HG03354 (cell line): Measurements from ENCODE around the gene EVX2.

ENCODE experiments used
- ATAC-seq: cut with Tn5 transposase; IDR thresholded peaks from one replicate; pipeline ENCODE4 v1.9.1; 2021; ENCODE audit warnings: mild to moderate bottlenecking; ENCODE audit not compliant: unreplicated experiment, poor library complexity, severe bottlenecking

The EVX2 gene

GRCh38 chr2:176085861-176086771 is 2.4 kb upstream of the EVX2 start:
- ATAC-seq, result no peak

- no peak for ATAC-seq
Observed at GRCh38 chr2:176085120-176085788, 1.5 kb upstream of the EVX2 start.

- ATAC-seq, result no peak
Observed at GRCh38 chr2:176084611-176085119, 903 bp upstream of the EVX2 start.

GRCh38 chr2:176082824-176083751 is 674 bp downstream of the EVX2 start:
- no peak for ATAC-seq

GRCh38 chr2:176082525-176082823 is 1.3 kb downstream of the EVX2 start:
- no peak for ATAC-seq

- no peak for ATAC-seq
Observed at GRCh38 chr2:176081837-176082524, 1.8 kb downstream of the EVX2 start.

GRCh38 chr2:176081376-176081836 is 2.4 kb downstream of the EVX2 start:
- ATAC-seq, result no peak

GRCh38 chr2:176080540-176081375 is 3.0 kb downstream of the EVX2 start:
- ATAC-seq, result no peak

GRCh38 chr2:176079831-176080539 is 3.8 kb downstream of the EVX2 start:
- ATAC-seq, result no peak

GRCh38 chr2:176079285-176079830 is 4.4 kb downstream of the EVX2 start:
- no peak for ATAC-seq

- ATAC-seq, result no peak
Observed at GRCh38 chr2:176078541-176079284, 5.0 kb downstream of the EVX2 start.

GRCh38 chr2:176076796-176077195 is 7.0 kb downstream of the EVX2 start:
- no peak for ATAC-seq

- ATAC-seq, result no peak
Observed at GRCh38 chr2:176076063-176076462, 7.7 kb downstream of the EVX2 start.

- no peak for ATAC-seq
Observed at GRCh38 chr2:176075481-176075880, 8.3 kb downstream of the EVX2 start.

GRCh38 chr2:176074919-176075425 is 8.8 kb downstream of the EVX2 start:
- no peak for ATAC-seq

GRCh38 chr2:176072951-176073904 is 10.5 kb downstream of the EVX2 start:
- no peak for ATAC-seq
